ENCODE data around the gene OR56A1.
"Not testable (repeated sequence)": the region's sequence is repeated elsewhere in the genome, so short reads cannot be mapped to it uniquely, and the experiment has no call there.

OR56A1 gene, protein sequence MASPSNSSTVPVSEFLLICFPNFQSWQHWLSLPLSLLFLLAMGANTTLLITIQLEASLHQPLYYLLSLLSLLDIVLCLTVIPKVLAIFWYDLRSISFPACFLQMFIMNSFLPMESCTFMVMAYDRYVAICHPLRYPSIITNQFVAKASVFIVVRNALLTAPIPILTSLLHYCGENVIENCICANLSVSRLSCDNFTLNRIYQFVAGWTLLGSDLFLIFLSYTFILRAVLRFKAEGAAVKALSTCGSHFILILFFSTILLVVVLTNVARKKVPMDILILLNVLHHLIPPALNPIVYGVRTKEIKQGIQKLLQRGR

DNA sequence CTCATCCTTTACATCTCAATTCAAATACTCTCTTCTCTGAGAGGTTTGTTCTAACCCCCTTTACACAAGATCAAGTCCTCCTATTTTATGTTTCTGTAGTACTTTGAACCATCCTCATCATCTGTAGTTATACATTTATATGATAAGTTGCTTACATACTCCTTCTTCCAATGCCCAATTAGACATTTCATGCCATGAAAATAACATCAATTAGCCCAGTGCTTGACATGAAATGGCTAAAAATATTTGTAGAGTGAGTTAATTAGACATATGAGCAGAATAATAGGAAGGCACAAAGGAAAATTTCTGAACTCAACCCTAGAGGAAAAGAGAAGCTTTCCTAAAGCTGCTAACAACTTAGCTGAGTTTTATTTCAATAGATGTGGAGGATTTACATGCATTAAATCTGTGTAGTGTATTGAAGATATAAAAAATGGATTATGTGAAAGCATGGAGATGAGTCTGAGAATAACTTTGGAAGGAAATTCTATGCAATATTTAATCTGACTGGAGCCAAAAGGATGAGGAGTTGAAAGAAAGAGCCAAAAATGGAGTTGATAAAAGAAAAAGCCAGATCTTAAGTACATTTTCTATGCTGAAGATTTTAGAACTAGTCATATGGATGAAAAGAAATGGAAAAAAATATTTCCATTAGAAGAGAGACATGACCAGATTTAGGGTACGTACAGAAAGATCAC lies at the start of gene OR56A1:
TSS of gene OR56A1 (minus strand) at position 51 of the 698 bp plus-strand sequence. CDS start 3,066 bp downstream, outside the sequence.
- DNase-seq (ENCODE audit: low spot score): no peak

DNA sequence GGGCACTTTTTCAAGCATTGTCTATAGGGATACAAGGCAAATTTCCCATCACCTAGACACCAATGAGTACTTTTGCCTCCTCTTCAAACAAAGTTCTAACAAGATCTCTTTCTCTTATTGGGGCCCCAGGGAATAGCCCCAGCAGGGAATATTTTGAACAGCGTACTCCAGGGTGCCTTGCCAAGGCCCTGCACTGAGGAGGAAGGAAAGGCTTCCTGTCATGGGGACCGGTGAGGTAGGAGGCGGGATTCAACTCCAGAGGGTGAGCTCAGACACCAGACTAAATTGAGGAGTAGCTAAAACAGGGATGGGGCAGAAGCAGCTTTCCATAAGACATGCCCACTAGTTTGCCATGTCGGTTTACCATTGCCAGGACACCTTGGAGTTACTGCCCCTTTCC lies 48.9 kb upstream of the OR56A1 start:
- DNase-seq (ENCODE audit: low spot score): no peak

DNA sequence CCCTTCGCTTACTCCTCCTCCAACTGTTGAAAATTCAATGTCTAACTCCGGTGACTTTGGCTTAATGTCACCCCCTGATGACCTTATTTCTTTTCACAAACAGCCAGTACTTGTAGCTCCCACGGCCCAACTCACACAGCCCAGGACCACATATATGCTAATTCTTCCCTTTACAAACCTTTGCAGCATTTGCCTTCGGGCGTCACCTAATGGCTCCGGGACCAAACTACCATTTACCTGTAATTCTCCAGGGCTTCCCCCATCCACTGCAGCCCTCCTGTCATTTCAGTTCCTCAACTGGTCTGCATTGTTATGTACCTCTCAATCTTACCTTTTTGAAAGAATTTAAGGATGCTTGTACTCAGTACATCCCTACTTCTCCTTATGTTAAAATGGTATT lies 47.2 kb upstream of the OR56A1 start:
- DNase-seq (ENCODE audit: low spot score): no peak

DNA sequence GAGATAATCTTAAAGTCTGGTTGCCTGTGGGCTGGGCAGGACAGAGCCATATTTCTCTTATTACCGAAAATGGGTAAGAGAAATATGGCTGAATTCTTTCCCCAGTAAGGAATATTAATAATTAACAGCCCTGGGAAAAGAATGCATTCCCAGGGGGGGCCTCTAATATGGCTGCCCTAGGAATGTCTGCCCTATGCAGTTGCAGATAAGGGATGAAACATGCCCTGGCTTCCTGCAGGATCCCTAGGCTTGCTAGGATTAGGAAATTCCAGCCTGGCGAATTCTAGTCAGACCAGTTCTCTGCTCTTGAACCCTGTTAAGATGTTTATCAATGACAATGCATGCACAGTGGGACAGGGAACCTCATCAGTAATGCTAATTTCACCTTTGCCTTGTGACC lies 45.9 kb upstream of the OR56A1 start:
- DNase-seq (ENCODE audit: low spot score): not testable (repeated sequence)

DNA sequence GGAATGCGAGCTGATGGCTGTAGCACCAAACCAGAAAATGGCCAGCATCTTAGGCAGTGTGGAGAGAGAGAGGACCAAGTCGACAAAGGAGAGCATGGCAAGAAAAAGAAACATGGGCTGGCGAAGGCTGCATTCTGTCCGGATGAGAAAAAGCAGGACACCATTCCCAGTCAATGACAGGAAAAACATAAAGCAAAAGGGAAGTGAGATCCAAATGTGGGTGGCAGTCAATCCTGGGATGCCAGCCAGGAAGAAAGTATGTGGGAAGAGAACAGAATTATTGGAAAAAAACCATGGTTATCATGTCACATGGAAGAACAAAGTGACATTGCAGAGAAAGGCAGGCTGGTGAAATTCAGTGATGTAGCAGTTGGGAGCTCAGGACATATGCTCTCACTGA lies 36.9 kb upstream of the OR56A1 start:
- DNase-seq (ENCODE audit: low spot score): no peak

DNA sequence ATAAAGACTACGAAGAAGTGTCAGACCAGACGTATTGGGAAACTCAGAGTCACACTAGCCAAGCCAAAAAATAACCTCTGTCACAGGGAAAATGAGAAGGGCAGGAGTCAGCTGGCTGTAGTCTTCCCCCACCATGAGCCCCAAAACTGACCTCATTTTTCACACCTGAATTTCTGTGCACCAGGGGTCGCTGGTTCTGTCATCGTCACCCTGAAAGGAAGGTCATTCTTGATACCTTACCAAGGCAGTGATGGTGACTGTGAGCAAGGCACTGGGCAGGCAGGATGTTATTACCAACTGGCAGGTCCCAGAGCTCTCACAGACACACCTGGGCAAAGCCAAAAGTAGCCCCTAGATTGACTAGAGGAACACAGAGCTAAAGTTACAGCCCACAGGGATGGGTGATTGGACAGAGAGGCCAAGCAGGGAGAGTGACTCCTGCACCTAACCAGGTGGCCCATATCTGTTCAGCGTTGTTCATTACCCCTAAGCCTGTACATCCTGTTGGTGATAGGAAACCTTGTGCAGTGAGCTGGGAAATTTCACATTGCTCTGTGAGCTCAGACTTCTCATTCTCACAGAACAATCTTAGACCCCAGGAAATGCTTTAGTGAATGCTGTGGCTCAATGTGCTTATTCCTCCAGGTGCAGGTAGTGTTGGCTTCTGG lies 32.3 kb upstream of the OR56A1 start:
- no peak for DNase-seq (ENCODE audit: low spot score)

DNA sequence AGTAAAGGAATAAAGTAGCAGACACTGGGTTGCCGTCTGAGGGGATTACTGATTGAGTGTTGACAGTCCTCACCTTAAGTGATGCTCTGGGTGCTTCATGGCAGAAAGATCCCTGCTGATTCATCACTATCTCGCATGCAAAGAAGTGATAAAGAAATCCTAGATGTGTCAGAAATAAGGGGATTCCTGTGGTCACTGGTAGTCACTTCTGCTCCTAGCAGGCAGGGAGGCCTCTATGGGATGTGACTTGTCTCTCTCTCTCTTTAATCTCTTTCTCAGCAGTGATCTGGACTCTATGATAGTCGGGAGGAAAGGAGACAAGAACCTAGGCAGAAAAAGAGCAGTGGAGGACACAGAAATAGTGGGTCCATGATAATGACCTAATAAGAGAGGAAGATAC lies 30.9 kb upstream of the OR56A1 start:
- no peak for DNase-seq (ENCODE audit: low spot score)

DNA sequence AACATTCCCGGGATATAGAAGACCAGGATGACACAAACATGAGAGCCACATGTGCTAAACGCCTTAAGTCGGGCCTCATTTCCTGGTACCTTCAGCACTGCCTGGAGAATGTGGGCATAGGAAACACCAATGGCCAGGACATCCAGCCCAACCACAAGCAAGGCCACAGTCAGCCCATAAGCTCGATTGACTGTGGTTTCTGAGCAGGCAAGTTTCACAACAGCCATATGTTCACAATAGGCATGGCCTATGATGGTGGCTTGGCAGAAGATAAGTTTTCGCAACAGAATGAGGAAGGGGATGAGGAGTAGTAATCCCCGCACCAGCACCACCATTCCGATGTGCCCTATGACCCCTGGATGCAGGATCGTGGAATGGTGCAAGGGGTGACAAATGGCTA lies 26.9 kb upstream of the OR56A1 start:
- DNase-seq (ENCODE audit: low spot score): no peak

DNA sequence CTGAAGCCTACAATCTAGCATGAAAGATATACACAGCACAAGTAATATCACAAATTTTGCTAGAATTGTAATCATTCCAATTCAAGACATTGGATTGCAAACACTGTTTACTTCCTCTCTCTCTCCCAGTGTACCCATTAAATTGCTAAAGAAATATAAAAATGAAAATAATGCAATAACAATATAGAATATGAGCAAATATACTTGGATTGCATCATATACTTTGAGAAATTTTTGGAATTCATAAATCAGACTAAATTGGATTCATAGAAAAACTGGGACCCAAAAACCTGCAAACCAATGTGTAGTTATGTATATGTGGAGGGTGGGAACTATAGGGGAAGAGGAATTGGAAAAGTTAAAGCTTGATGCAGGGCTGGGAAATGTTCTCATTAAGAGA lies 25.0 kb upstream of the OR56A1 start:
- DNase-seq (ENCODE audit: low spot score): no peak

DNA sequence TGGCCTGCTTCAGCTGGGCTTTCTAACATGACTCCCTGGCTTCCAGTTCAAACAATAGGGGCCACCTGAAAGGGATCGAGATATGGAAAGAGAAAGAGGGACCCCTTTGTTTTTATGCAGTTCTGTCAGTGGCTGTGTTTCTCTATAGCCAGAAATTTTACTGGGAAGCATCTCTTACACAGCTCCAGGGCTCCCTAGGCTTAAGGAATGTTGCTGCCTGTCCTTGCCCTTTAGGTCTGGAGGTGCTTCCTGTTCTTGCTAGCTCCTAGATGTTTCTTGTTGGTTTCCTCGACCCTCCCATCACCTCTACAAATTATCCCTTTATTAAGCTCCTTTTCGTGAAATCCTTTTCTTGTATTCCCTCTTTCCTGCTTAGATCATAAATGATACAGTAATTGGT lies 21.8 kb upstream of the OR56A1 start:
- no peak for DNase-seq (ENCODE audit: low spot score)

DNA sequence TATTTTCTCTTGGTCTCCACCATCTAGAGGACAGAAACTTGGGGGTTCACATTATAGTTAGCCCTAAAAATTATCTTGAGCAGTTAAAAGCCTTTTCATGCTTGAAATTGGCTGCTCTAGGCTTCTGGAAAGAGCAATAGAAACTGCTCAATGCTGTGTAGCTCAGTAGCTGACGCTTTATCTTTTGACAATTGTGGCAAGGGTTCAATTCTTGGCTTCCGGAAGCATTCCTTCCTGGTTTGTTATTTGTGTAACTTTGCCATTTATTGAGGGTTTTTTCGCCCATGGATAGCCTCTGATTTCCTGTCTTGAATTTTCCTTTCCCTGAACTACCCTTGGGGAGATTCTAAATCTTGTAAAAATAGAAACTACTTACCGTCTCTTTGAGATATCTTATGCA lies 10.3 kb upstream of the OR56A1 start:
- no peak for DNase-seq (ENCODE audit: low spot score)

DNA sequence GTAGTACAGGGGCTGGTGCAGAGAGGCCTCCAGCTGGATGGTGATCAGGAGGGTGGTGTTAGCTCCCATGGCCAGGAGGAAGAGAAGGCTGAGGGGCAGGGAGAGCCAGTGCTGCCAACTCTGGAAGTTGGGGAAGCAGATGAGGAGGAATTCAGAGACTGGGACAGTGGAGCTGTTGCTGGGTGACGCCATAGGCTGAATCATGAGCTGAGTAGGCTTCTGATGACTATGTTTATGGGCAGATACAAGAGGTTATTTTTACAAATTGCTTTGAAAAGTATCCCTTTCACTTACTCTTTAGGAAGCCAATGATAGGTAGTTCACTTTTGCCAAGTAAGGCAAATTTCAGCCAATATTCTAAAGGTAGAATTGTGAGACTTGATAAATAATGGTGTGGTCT lies 3.1 kb downstream of the OR56A1 start:
- no peak for DNase-seq (ENCODE audit: low spot score)

DNA sequence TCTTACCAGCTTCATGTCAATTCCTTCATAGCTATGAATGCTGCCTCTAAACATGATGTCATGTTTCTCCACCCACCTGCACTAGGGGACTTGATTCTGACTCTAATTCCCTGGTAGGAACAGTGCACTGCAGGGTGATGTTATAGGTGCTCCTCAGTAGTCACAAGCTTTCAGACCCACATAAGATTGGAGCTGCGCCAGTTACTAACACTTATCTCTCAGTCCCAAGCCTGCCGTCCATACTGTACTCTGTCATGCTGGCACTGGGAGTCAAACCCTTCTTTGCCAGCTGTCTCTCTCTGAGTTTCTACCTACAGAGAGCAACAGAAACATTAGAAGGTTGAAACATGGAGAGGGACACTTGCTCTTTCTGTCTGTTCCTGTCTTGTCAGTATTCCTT lies 5.5 kb downstream of the OR56A1 start:
- DNase-seq (ENCODE audit: low spot score): no peak

DNA sequence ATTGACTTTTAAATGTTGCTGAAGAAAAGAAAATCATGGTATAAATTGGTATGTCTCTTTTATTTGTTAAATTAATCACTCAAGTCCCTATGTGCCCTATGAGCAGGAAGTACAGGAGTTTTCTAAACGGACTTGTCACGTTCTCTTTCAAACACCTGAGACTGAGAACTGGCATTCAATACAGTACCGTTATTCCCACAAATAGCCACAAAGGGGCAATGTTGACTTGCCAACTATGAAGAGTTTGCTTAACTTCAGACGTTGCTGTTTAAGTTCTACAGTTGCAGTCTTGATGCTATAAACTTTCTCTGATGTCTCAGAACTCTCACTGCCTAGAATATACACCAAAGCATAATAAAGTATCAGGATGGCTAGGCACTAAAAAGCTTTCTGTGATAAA lies 7.6 kb downstream of the OR56A1 start:
- peak; percentile 33 for DNase-seq (ENCODE audit: low spot score)

DNA sequence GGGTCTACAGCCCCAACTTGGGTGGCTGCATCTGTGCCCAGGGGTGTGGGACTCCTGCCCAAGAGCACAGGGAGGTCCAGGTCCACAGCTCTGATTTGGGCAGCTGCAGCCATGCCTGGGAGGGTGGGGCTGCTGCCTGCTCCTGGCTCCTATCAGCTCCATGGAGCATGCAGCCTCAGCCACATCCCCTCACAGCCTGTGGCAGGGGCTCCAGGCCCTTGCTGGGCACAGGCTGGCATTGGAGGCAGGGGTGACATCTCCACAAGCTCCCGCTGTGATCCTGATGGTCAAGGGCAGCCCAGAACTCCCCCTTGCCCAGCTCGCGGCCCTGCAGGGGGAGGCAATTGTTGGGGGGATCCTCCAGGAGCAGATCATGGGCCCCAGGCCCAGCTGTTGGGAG lies 17.5 kb downstream of the OR56A1 start:
- no peak for DNase-seq (ENCODE audit: low spot score)

DNA sequence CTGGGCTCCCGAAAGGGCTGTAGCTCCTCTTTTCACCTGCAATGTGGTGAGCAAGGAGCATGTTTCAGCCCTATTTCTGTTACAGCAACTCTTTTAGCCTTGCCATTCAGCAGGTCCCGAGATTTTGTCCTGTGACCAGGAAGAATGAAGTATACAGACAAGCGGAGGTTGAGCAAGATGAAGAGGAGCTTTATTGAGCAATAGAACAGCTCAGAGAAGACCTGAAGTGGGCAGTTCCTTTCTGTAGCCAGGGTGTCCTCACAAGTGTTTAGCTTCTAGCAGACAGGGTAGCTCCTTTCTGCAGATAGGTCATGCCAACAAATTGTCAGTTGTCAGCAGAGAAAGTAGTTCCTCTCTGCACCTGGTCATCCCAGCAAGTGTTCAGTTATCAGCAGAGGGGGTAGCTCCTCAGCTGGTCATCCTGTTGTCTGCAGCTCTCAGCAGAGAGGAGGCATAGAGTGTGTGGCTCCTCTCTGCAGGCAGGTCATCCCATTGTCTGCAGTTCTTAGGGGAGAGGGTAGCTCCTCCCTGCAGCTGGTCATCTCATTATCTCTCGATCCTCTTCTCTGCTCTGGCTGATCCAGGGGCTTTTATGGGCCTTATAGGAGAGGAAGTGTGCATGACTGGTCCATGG lies 18.4 kb downstream of the OR56A1 start:
- no peak for DNase-seq (ENCODE audit: low spot score)

DNA sequence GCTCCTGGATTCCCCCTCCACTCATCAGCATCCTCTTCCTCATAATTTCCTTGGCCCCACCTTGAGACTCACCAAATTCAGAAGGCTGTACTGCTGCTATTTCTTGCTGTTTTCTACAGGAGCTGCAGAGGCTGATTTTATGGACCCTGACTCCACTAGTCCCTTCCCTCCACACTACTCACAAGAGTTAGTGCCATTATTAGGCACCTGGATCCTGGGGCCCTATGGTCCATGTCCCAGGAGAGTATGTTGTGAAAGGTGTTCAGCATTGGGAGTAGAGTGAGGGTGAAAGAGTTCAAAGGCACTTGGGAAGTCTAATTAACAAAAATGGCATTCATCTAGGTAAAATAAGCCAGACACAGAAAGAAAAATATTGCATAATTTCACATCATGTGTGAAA lies 23.7 kb downstream of the OR56A1 start, which contains the start of gene OR56A4:
TSS of gene OR56A4 (minus strand) at position 101 of the 400 bp plus-strand sequence. CDS start 3,954 bp downstream, outside the sequence.
- DNase-seq (ENCODE audit: low spot score): no peak

DNA sequence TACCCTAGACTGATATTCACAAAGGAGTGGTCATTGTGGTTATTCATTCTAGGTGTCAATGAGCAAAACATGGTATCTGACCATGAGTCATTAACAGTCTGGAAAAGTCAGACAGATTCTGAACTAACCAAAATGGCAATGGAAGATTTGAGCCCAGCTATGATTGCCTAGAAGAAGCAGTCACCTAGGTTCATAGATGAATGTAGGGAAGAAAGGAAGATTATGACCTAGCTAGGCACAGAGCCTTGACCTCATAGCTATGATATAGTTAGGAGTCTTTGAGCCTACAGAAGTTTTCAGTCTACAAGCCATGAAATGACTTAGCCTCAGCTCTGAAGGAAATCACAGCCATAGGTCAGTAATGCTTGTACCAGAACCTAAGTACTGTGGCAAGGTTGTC lies 24.2 kb downstream of the OR56A1 start:
- no peak for DNase-seq (ENCODE audit: low spot score)

DNA sequence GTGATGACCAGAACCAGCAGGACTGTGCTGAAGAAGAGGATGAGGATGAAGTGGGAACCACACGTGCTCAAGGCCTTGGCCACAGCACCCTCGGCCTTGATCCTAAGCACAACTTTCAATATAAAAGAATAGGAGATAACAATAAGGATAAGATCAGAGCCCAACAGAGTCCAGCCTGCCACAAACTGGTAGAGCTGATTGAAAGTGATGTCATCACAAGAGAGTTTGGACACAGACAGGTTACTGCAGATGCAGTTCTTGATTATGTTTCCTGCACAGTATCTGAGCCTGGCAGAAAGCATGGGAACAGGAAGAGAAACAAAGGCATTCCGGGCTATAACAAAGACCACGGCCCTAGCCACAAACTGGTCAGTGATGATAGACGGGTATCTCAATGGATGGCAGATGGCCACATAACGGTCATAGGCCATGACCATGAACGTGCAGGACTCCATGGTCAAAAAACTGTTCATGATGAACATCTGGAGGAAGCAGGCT lies 28.3 kb downstream of the OR56A1 start:
- DNase-seq (ENCODE audit: low spot score): no peak

DNA sequence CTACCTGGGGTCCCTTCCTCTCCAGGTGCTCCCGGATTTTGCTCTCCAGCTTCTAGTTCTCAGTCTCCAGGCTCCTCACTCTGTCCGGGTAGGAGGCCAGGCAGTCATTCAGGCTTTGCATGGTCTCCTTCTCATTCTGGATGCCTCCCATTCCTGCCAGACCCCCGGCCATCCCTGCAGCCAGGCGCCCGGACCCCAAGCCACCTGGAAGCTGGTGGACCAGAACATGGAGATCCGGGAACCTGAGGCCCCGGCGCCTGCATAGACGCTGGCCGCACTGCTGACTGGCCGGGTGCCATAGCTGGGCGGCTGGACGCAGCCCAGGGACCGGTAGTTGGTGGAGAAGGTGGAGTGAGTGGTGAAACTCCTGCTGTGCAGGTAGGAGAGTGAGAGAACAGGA lies 35.8 kb downstream of the OR56A1 start:
- DNase-seq (ENCODE audit: low spot score): no peak

DNA sequence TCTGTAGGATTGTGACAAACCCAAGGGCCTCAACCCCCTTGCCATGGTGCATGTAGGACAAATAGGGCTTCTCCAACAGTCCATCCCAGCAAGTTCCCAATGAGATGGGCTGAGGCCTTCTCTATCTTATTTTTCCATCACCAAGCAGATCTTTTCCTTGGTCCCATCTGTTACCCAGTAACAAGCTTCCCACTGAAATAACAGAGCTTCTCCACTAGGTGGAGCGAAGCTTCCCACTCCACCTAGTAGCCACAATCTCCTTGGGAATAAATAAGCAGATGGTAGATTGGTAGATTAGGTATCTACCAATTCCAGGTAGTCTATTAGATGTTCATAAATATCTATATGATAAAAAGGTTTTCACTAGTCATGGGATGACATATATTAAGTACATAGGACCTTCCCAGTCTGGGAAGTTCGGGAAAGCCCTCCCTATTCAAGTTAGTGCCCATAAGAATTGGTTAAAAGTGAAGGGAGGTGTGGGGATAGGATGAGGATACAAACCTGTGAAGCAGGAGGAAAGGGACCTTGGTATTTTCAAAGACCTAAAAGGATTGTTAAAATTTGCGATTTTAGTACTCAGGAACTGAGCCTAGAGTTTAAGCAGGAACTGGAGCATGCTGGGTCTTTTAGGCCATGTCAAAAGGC lies 37.8 kb downstream of the OR56A1 start:
- DNase-seq (ENCODE audit: low spot score): peak; percentile 25

DNA sequence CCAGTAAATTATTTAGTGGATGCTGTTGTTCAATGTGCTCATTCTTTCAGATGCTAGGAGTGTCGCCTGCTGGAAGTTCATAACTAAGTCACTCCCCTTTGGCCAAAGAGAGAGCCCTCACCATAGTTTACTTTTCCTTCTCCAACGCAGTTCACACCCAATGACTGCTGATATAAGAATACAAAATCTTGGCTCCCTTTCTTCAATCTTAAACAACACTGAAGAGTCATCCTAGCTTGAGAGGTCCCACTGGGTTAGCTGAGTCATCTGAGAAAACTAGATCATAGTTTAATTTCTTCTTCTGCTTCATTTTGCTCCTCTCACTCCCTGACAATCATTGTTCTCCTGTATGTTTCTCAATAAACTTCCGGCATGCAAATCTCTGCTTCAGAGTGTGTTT lies 38.4 kb downstream of the OR56A1 start:
- no peak for DNase-seq (ENCODE audit: low spot score)

Data from AG08395 (cell line).